Ovary (tissue), 9 donors: Measurements from ENCODE around the gene SRCAP. TPM values are rescaled to one million over a fixed set of nuclear protein-coding genes. Genes with fewer than 3 reads are reported as not detected.

Source experiments
- DNase-seq, 5 donors: peaks; one replicate each; pipeline ENCODE4 v3.0.0-alpha.2; 2019 to 2020
- H3K27ac ChIP-seq, 2 donors: fragments of 200-600 bp; one replicate each; pipeline versions ENCODE4 v1.5.1 to v1.8.0; 2019 to 2022
- H3K27me3 ChIP-seq: fragments of 200-600 bp; one replicate; pipeline ENCODE4 v1.8.0; 2022
- H3K36me3 ChIP-seq: fragments of 200-600 bp; sonication (generic); one replicate; pipeline ENCODE4 v1.5.1; 2019
- H3K4me1 ChIP-seq: one replicate; pipeline ENCODE4 v1.8.1; 2013; ENCODE audit warnings: mild to moderate bottlenecking, moderate library complexity; ENCODE audit not compliant: insufficient read depth
- H3K4me3 ChIP-seq: fragments of 200-600 bp; sonication (generic); one replicate; pipeline ENCODE4 v1.5.1; 2017
- H3K9me3 ChIP-seq, 2 donors: fragments of 200-600 bp in 1 of 2; sonication (generic) in 1 of 2; one replicate each; pipeline versions ENCODE4 v1.5.1 to v1.8.1; 2013 to 2019; ENCODE audit warnings: mild to moderate bottlenecking in 1 of 2, moderate library complexity in 1 of 2
- CTCF ChIP-seq, 3 donors: fragments of 450-650 bp in 2 of 3; fragments of 200-600 bp in 1 of 3; IDR thresholded peaks; one replicate each; pipeline versions ENCODE4 v1.5.1 to v1.8.0; 2016 to 2022; ENCODE audit warnings: antibody characterized with exemption in 3 of 3, mild to moderate bottlenecking in 1 of 3
- EP300 ChIP-seq: sonication (generic); formaldehyde crosslinking; IDR thresholded peaks from one replicate; pipeline ENCODE4 v1.6.1; 2017; ENCODE audit warnings: antibody characterized with exemption
- POLR2A ChIP-seq: fragments of 450-650 bp; IDR thresholded peaks from one replicate; pipeline ENCODE4 v1.6.1; 2017; ENCODE audit warnings: antibody characterized with exemption, mild to moderate bottlenecking, moderate library complexity
- WGBS, 3 donors: extraction: QIAGEN DNeasy Blood & Tissue Kit in 1 of 3; methylation state at CpG; one replicate each; pipeline versions ENCODE4 v1.1.5 to v1.1.7; 2013 to 2017; 5-methylcytosine and 5-hydroxymethylcytosine counted together
- intact Hi-C, 4 donors: fragments of 100-400 bp; cut with DNase I; formaldehyde crosslinking; loops; one replicate each; pipeline versions ENCODE4 v1.11.0 to v1.15.1; 2022 to 2023
- polyA plus RNA-seq, 2 donors: library from polyadenylated mRNA; stranded (reverse); fragments of 200-250 nt in 1 of 2; fragments of 350-450 nt in 1 of 2; fragmentation: Illumina TruSeq in 1 of 2; extraction: RNeasy Lipid Tissue Mini Kit (QIAGEN cat#74804) in 1 of 2; gene quantifications; one replicate each; pipeline ENCODE4 v1.2.3, GENCODE V29; 2013 to 2014
- total RNA-seq, 7 donors: library from RNA; depleted of rRNA in 2 of 7; stranded (reverse); fragments of >200 nt in 2 of 7; fragmentation: NEBNext Ultra II Directional in 3 of 7; extraction: Animal tissue kit (Norgen Biotek cat#: 25700) in 3 of 7; gene quantifications; one replicate each; pipeline versions ENCODE4 v1.1.0 to v1.2.4, GENCODE V29; 2016 to 2023
- donor health status: DM: no; HTN: no; CAD: no; lungs with moderate emphysema.
- donor health status: DM: no; HTN: no; CAD: no.
- donor health status: Bipolar disorder and iron deficiency.
- donor health status: DM: yes; HTN: yes; CAD: no.
- donor health status: DM: no; HTN: no; CAD: no.
- donor health status: DM: yes; HTN: yes; CAD: no.

The SRCAP gene
- total and polyA plus RNA-seq, 9 donors = 11.4 to 73.1 (median 46.1) TPM

- Histone ChIP-seq H3K4me3 (no peak overlapping the region), H3K4me1 (peaks cover 7% of the 10 kb centered on the region), H3K36me3 (no peaks in the 10 kb centered on the region), H3K9me3 (no peaks in the 10 kb centered on the region), H3K27me3 (no peaks in the 10 kb centered on the region), H3K27ac (no peak overlapping the region)
- DNase-seq = peak in 1 of 5 donors; percentile 45
- intact Hi-C loops = loop anchor here in 1 of 4 donors (1.0 to 10.0 kb wide), 2 partner anchors 20 to 59 kb away; no protein-coding TSS in a partner anchor
- 89 to 92% (median 90%) methylated on average over 49 to 57 of the region's 57 CpGs for WGBS, 3 donors
- TF ChIP-seq POLR2A (no peak), CTCF (IDR thresholded peaks at IDR 0.05) (no peak), EP300 (no peak)
Observed at GRCh38 chr16:30783280-30784109, 84.5 kb downstream of the SRCAP start.

GRCh38 chr16:30784215-30784614, 85.2 kb downstream of the SRCAP start:
- Histone ChIP-seq H3K4me3 (no peak overlapping the region), H3K36me3 (no peaks in the 10 kb centered on the region), H3K27me3 (no peaks in the 10 kb centered on the region), H3K9me3 (no peaks in the 10 kb centered on the region), H3K4me1 (peaks cover 7% of the 10 kb centered on the region), H3K27ac (no peak overlapping the region)
- DNase-seq = no peak
- no peak for TF ChIP-seq EP300
- no peak for TF ChIP-seq CTCF (IDR thresholded peaks at IDR 0.05)
- no peak for TF ChIP-seq POLR2A
- intact Hi-C loops = loop anchor here in 1 of 4 donors (10.0 kb wide), 1 partner anchor 59 kb away; no protein-coding TSS in a partner anchor
- WGBS, 3 donors = 75 to 77% (median 76%) methylated on average over 18 of the region's 18 CpGs

- Histone ChIP-seq H3K27me3 (no peaks in the 10 kb centered on the region), H3K36me3 (no peaks in the 10 kb centered on the region), H3K27ac (peak overlapping the region in 1 of 2 donors; percentile 87), H3K9me3 (no peaks in the 10 kb centered on the region), H3K4me1 (peaks cover 7% of the 10 kb centered on the region), H3K4me3 (no peak overlapping the region)
- TF ChIP-seq CTCF (IDR thresholded peaks at IDR 0.05) (no peak), EP300 (no peak), POLR2A (no peak)
- WGBS, 3 donors = 49 to 61% (median 51%) methylated on average over 7 of the region's 7 CpGs
- intact Hi-C loops = loop anchor here in 1 of 4 donors (2.0 to 10.0 kb wide), 2 partner anchors 19 to 61 kb away; no protein-coding TSS in a partner anchor
- DNase-seq = no peak
Observed at GRCh38 chr16:30785126-30786106, 86.4 kb downstream of the SRCAP start.
